DMS53 treated with DMSO at 0.1 percent for 48 hours (cell line): ENCODE measurements around the gene SNRPA1.
"Not testable (repeated sequence)": the region's sequence is repeated elsewhere in the genome, so short reads cannot be mapped to it uniquely, and the experiment has no call there.

Experiments used
- DNase-seq: peaks from one replicate; lab custom pipeline; 2025; ENCODE audit not compliant: unreplicated experiment; lab: John Stamatoyannopoulos, UW

Gene SNRPA1

GRCh38 chr15:101294731-101295606 lies at the start of gene SNRPA1:
TSS of gene SNRPA1 (minus strand) at chr15:101295248. CDS start at chr15:101295178, 70 bp downstream.
- DNase-seq, result peak; percentile 73

GRCh38 chr15:101342056-101342455 lies 47.0 kb upstream of the SNRPA1 start:
- no peak for DNase-seq

DNA sequence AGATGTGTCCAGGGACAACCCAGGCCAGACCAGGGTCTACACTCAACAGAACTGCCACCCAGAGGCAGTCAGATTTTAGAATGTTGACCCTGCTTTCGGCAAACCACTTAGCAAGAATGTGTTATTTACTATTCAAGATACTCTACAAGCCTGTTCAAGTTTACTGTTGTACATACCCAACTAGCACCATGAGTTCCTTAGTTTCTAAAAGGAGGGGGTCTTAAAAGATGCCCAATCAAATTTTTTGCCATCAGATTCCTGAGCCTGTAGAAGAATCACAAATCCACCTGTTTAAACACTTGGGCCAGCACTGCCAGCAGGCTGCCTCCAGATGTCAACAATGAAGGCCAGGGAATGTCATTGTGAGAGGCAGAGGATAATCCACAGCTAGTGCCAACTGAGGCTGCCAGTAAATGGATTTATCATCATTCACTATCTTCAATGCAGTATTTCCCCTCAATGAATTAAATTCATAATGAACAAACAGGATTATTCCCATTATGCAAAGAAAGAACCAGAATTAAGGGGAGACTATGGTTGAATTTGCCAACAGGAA lies 43.5 kb upstream of the SNRPA1 start:
- DNase-seq, result no peak

DNA sequence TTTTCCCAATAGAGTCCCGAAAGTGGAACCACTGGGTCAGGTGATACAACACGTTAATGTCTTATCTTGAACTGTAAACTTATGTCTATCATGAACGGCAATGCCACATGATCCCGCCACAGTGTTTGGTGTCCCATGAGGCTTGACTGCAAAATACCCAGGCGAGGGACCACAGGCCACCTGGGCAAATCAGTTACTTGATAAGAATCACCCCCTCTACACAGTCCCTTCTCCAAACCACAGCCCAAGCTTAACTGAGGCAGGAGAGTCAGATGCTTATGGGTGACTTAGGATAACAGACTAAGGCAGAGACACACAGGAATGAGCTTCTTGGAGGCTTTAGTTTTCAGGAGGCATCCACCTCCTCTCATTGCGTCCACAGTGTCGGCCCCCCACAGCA lies 42.9 kb upstream of the SNRPA1 start:
- DNase-seq, result no peak

DNA sequence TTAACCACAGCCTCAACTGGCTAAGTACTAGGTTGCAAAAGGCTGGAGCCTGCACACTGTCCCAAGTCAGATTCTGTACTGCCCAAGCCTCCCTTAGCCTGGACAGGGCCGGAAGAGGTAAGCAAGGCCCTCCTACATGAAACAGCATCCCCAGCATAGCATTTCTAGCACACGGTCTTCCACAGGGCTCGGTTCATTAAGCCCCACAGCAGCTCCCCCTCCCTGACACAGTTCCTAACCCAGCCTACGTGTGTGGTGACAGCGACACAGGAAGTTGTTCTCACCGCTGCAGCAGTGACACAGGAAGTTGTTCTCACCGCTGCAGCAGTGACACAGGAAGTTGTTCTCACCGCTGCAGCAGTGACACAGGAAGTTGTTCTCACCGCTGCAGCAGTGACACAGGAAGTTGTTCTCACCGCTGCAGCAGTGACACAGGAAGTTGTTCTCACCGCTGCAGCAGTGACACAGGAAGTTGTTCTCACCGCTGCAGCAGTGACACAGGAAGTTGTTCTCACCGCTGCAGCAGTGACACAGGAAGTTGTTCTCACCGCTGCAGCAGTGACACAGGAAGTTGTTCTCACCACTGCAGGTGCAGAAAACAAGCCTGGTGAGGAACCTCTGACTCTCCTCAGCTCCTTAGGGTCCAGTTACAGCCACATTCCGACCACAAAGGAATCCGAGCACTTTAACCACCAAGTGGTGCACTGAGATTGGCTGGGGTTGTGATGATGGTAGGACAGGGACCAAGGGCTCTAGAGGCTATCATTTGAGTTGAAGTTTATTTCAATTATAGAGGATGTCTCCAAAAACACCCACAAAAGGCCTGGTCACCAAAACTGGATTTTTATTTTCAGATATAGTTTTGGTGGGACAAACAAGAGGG lies 39.1 kb upstream of the SNRPA1 start:
- not testable (repeated sequence) for DNase-seq

GRCh38 chr15:101332061-101332467 lies 37.0 kb upstream of the SNRPA1 start:
- no peak for DNase-seq

GRCh38 chr15:101329867-101330380 lies 34.9 kb upstream of the SNRPA1 start:
- no peak for DNase-seq

DNA sequence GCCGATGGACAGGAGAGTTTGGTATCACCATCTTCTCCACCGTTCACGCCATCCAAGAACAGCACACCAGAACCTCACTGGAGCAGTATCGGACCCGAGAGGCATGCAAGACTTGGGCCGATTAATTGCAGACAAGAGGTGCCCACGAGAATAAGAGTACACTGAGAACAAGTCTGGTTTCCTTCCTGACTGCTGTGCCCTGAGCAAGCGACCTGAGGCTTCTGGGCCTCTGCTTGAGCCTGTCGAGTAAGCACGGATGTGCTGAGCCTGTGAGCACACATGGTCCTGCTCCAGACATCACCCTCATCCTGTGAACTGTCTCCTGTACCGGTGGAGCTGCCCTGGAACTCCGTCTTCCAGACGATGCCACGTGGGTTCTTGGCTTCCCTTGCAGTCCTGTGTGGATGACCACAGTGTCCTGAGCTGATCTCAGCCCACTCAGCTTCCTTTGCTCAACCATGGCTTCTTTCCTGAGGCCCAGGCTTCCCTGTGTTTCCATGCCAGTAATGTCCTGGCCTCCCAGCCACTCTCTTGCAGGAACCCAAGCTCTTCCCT lies 34.3 kb upstream of the SNRPA1 start:
- DNase-seq, result no peak

DNA sequence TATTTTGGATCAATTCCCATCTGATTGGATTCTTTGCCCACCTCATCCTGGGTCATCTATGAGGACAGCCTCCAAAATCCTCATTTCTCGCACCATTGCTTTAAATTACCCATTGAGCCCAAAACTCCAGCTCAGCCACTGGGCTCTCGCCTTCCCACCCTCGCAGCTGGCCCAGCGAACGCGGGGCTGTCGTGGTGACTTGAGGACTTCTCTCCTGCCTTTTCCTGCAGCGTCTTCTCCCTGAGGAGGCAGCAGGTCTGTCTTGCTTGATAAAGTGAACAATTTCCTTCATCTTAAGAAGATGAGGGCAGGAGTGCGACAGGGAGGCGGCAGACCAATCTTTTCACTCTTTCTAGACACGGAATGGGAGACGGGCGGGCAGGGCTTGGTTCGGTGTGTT lies 33.0 kb upstream of the SNRPA1 start:
- no peak for DNase-seq

DNA sequence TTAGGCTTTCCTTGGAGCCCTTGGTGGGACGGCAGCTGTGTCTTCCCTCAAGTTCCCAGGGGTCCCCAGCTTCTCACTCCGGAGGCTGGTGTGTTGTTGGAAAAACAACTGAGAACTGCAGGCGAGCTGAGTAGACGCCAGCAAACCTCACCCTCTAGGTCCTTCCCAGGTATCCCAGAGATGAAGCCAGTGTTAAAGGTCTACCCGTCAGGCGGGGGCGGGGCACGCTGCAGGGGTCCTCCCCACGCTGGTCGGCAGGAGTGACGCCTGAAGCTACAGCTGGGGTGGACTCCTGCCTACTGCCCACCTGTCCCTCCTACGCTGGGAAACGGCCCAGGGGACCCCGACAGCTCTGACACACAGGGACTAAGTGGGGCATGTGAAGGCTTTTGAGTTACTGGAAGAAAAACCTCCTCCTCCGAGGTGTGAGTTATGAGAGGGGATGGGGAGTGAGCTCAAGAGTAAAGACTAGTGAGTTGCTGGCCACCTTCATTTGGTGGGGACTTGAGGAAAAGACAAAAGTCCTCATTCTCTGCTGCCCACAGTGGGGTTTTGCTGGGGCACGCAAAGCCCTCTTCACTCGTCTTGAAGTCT lies 32.2 kb upstream of the SNRPA1 start:
- DNase-seq, result no peak

- DNase-seq, result no peak
These were observed 31.6 kb upstream of the SNRPA1 start for GRCh38 chr15:101326462-101327146.

- DNase-seq, result no peak
These were observed 30.9 kb upstream of the SNRPA1 start for GRCh38 chr15:101326026-101326315.

- DNase-seq, result no peak
These were observed 30.4 kb upstream of the SNRPA1 start for GRCh38 chr15:101325263-101326025.

DNA sequence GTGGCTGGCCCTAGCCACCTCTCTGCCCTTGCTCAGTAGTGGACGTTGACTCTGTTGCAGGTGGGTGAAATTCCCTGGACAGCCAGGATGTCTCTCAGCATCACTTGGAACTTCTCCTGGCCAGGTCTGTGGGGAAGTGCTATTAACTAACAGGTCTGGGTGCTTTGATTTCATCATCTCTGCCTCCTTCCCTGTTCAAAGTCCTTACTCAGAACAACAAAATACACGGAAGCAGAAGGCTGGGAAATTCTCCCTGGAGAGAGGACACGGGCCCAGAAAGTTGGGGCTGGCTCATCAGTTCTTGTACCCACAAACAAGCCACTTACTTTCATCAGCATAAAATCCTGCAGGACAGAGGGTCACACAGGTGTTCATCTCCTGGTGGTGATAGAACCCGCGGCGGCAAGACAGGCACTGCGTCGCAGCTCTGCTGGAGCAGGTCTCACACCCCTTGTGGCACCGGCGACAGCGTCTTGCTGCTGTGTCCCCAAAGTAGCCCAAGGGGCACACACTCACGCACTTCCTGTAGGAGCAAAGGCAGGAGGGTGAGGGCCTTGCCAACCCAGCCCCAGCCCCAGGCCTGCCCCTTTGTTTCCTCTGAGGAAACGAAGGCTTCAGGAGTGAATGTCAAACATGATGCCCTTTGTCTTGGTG lies 29.6 kb upstream of the SNRPA1 start:
- no peak for DNase-seq

DNA sequence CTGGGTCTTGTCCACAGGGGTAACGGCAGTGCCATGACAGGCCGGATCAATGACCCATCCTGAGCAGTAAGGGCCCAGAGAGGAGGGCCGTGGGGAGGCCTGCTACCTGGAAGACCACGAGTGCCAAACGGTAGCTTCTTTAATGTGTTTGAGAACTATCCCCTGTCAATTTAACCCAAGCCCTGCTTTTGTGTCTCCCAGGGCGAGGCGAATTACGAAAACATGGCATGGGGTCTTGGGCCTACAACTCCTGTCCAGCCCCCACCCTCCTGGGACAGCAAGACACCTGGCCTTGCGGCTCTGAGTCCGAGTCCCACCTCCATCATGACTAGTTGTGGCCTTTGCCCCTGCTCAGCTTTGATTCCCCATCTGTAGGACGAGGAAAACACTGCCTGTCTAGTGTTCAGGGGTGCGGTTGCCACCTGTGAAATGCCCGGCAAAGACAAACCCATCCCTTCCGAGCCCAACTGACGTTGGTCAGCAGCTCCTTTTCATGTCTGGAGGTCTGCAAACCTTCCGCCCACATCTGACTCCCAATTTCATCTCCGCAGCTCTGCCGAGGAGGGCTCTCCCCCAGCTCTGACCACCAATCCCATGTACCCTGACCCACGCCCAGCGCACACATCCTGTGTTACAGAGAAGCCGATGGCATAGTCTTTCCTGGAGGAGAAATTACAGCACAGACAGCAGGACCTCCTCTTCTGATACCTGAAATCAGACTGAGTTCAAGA lies 28.9 kb upstream of the SNRPA1 start:
- no peak for DNase-seq

GRCh38 chr15:101322854-101323477 lies 27.9 kb upstream of the SNRPA1 start:
- DNase-seq, result no peak

- DNase-seq, result no peak
These were observed 27.1 kb upstream of the SNRPA1 start for GRCh38 chr15:101322016-101322695.
